GM15510 (cell line): ENCODE measurements around the gene IFT22.

Experiments used
- POLR2A ChIP-seq: IDR thresholded peaks from 3 replicates; pipeline ENCODE4 v1.6.1; 2011; ENCODE audit warnings: borderline replicate concordance; ENCODE audit not compliant: insufficient read length; ENCODE audit errors: extremely low read depth

Gene IFT22

DNA sequence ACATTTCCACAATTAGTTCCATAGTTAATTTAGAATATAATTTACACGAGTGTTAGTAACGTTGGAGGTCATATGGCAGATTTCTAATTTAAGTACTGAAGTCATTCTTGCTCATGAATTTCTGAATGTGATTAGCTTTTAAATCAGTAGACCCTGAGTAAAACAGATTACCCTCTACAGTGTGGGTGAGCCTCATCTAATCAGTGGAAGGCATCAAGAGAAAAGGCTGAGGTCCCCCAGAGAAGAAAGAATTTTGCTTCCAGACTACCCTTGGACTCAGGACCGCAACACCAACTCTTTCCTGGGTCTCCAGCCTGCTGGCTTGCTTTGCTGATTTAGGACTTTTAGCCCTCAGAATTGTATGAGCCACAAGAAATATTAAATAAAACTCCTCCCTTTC lies 33.2 kb downstream of the IFT22 start:
- no peak for TF ChIP-seq POLR2A

DNA sequence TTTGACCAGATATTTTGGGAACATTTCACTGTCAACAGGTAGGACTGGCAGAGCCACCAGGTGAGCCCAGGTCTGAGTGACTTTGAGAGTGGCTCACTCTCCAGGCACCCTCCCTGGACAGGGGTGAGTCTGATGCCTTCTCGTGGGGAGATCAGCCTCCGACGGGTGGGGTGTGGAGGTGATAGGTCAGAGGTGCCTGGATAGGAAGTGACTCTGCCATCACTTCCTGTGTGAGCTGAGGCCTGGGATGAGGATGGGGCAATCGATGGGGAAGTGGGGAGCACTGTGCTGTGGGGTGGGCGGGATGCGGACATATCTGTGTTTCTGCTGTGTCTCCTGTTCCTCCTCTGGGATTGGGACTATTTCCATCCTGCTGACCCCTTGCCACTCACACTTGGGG lies 34.6 kb downstream of the IFT22 start:
- TF ChIP-seq POLR2A = no peak

DNA sequence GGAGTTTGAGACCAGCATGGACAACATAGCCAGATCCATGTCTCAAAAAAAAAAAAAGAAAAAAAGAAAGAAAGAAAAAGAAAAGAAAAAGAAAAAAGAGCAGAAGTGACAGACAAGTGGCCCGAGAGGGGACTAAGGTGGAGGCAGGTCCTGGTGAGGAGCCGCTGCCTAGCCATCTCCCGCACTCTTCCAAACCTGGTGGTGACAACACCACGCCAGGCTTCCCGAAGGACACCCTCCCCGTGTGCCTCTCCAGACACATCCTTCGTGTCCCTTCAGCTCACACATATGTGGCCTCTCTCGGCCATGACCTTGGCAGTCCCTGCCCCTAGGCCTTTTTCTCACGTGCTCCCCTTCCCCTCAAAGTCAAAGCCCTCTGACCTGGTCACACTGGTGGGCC lies 36.4 kb downstream of the IFT22 start:
- TF ChIP-seq POLR2A = no peak

DNA sequence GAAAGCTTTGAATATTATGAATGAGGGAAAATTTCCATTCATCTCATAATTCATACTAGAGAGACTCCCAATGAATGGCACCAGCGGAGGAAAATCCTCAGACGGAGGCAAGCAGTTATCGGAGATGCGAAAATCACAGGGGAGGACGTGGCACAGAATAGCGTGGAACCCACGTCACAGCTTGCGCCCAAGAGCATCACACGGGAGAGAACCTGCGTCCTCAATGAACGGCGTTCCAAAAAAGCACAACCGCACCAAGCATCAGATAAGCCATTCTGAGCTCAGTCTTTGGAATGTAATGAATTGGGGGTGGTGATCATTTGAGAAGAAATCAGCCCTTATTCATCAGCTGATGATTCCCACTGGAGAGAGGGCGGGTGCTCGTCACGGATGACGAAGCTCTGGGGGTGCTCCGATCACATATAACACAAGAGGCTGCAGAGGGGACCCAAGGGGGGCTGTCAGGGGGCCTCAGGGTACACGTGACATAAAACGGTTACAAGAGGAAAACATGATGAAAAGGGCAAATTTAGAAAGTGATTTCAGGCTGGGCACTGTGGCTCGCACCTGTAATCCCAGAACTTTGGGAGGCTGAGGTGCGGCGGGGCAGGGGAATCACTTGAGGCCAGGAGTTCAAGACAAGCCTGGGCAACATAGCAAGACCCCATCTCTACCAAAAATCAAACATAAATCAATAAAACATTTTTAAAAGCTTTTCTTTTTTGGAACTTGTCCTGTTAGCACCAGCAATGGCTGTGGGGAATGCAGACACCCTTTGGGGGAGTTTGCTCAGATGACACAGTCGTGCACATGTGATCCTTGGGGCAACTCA lies 42.9 kb downstream of the IFT22 start:
- no peak for TF ChIP-seq POLR2A

DNA sequence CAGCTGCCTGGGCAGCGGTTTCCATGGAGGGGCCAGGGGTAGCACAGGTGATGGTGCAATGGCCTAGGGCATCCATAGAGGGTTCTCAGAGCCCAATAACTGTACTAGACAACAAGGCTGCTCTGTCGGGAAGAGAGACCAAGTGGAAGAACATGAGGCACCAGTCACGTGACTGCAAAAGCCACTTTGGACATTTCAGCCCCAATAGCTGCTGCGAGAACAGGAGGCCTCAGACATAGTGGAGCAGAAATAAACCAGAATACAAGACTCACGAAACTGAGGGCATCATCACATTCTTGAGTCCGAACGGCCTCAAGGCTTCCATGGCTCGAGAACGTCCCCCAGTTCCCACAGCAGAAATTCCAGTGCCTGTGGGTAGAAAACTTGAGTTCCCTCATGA lies 44.5 kb downstream of the IFT22 start:
- no peak for TF ChIP-seq POLR2A

DNA sequence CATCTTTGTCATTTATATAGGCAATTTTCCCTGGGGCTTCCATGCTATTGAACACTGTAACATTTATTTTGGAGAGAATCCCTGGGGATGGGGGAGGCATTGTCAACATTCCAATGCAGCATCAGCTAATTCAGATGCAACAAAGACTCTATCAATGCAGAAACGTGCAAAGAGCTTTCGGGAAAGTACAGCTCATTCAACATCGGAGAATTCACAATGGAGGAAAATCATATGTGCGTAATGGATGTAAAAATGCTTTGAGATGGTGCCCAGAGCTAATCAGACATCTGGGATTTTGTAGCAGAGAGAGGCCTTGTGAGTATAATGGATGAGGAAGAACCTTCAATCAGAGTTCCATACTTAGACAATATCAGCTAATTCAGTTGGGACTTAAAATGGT lies 48.4 kb downstream of the IFT22 start:
- TF ChIP-seq POLR2A = no peak

DNA sequence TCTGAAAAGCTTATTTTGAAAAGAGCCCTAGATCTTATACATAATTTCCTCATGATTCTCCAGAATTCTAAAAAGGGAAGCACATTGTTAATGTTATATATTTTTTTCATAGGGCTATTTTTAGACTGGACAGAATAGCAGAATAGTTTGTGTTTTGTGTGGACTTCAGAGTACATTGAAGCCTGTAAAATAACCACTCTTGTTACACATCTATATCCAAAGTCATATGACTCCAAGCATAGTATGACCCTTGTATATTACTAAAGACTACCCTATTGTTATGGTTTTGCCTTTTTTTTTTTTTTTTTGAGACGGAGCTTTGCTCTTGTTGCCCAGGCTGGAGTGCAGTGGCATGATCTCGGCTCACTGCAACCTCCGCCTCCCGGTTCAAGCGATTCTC lies 50.6 kb downstream of the IFT22 start:
- TF ChIP-seq POLR2A = no peak

DNA sequence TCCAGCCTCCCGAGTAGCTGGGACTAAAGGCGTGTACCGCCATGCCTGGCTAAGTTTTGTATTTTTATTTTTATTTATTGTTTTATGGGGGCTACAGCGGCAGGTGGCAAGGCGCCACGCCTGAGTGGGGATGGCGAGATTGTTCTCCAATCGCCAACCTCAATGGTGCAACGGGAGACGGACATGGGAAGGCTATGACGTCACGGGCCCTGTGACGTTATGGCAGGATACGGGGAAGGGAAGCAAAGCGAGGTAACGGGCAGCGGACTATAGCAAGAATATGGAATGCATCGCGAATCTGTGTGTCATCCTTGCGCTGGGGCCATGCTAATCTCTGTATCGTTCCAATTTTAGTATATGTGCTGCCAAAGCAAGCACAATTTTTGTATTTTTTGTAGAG lies 51.9 kb downstream of the IFT22 start:
- no peak for TF ChIP-seq POLR2A

DNA sequence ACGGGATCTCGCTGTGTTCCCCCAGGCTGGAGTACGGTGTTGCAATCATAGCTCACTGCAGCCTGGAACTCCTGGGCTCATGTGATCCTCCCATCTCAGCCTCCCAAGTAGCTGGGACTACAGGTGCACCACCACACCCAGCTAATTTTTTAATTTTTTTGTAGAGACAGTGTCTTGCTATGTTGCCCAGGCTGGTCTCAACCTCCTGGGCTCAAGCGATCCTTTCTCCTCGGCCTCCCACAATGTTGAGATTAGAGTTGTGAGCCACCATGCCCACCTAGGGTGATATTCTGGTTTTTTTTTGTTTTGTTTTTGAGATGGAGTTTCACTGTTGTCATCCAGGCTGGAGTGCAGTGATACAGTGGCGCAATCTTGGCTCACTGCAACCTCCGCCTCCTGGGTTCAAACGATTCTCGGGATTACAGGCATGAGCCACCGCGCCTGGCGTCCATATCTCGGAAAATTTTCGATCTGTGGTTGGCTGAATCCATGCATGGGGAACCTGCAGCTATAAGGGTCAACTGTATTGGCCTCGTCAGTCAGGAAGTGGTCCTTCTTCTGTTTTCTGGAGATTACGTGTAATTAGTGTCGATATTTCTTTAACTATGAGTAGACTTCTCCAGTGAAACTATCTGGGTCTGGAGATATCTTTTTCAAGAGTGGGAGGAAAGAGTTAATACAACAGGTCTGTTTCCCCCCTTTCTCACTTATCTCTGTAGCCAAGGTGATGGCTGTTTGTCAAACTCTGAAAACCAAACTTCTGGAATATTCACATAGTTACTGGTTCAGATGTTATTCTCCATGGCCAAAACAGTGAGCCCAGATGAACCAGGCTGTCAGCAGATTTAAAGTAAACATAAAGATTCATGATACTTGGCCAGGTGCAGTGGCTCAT lies 55.7 kb downstream of the IFT22 start:
- TF ChIP-seq POLR2A = no peak
